Measurements from ENCODE around the gene ACTL7A. TPM values are rescaled to one million over a fixed set of nuclear protein-coding genes. Genes with fewer than 3 reads are reported as not detected.

The ACTL7A gene
- total RNA-seq, 2 donors from 2014 or later = not detected

- H3K27ac ChIP-seq = no peak overlapping the region
- H3K36me3 ChIP-seq (replicated peaks in 1 of 2; ENCODE audit: insufficient read depth in 1 of 2, low read depth in 2 of 2) = peaks cover 17 to 25% of the 10 kb centered on the region in 2 donors
- no peaks in the 10 kb centered on the region for H3K27me3 ChIP-seq
- H3K4me1 ChIP-seq = no peaks in the 10 kb centered on the region
- DNase-seq = no peak
- intact Hi-C loops (cut with DNase I) = no loop called here
- 92 to 93% methylated on average over 2 of the region's 2 CpGs for WGBS, 2 donors
- no peak overlapping the region for H3K4me3 ChIP-seq
- H3K9me3 ChIP-seq = no peaks in the 10 kb centered on the region
- TF ChIP-seq CTCF (IDR thresholded peaks at IDR 0.05) (no peak), POLR2A (IDR thresholded peaks at IDR 0.05) (no peak)
- no peak for ATAC-seq
These were observed 15.5 kb downstream of the ACTL7A start for GRCh38 chr9:108877524-108877923.

- no peaks in the 10 kb centered on the region for H3K9me3 ChIP-seq
- H3K4me1 ChIP-seq = peaks cover 9% of the 10 kb centered on the region
- no peaks in the 10 kb centered on the region for H3K27me3 ChIP-seq
- WGBS, 2 donors = 56 to 57% methylated on average over 3 of the region's 3 CpGs
- no peak overlapping the region for H3K27ac ChIP-seq
- DNase-seq (no peak), ATAC-seq (no peak)
- H3K36me3 ChIP-seq (replicated peaks in 1 of 2; ENCODE audit: insufficient read depth in 1 of 2, low read depth in 2 of 2) = peaks cover 10 to 14% of the 10 kb centered on the region in 2 donors
- TF ChIP-seq POLR2A (IDR thresholded peaks at IDR 0.05) (no peak), CTCF (IDR thresholded peaks at IDR 0.05) (no peak)
- intact Hi-C loops (cut with DNase I) = no loop called here
- no peak overlapping the region for H3K4me3 ChIP-seq
These were observed 18.8 kb downstream of the ACTL7A start for GRCh38 chr9:108880738-108881316.

- ATAC-seq = no peak
- H3K4me1 ChIP-seq = peaks cover 22% of the 10 kb centered on the region
- DNase-seq = no peak
- H3K4me3 ChIP-seq = no peak overlapping the region
- TF ChIP-seq POLR2A (IDR thresholded peaks at IDR 0.05) (no peak), CTCF (IDR thresholded peaks at IDR 0.05) (no peak)
- no peaks in the 10 kb centered on the region for H3K27me3 ChIP-seq
- H3K27ac ChIP-seq = no peak overlapping the region
- intact Hi-C loops (cut with DNase I) = no loop called here
- H3K9me3 ChIP-seq = no peaks in the 10 kb centered on the region
- 93 to 95% methylated on average over 6 of the region's 6 CpGs for WGBS, 2 donors
- peaks cover 10 to 14% of the 10 kb centered on the region in 2 donors for H3K36me3 ChIP-seq (replicated peaks in 1 of 2; ENCODE audit: insufficient read depth in 1 of 2, low read depth in 2 of 2)
These were observed 20.2 kb downstream of the ACTL7A start for GRCh38 chr9:108882052-108882888.

GRCh38 chr9:108883085-108883484 is 21.0 kb downstream of the ACTL7A start:
- ATAC-seq (no peak), DNase-seq (no peak)
- Histone ChIP-seq H3K36me3 (replicated peaks in 1 of 2; ENCODE audit: insufficient read depth in 1 of 2, low read depth in 2 of 2) (peaks cover 10 to 14% of the 10 kb centered on the region in 2 donors), H3K4me3 (no peak overlapping the region), H3K27me3 (no peaks in the 10 kb centered on the region), H3K27ac (no peak overlapping the region), H3K4me1 (peaks cover 26% of the 10 kb centered on the region), H3K9me3 (no peaks in the 10 kb centered on the region)
- intact Hi-C loops (cut with DNase I) = no loop called here
- WGBS, 2 donors = 96 to 98% methylated on average over 3 of the region's 3 CpGs
- TF ChIP-seq CTCF (IDR thresholded peaks at IDR 0.05) = no peak
